PFSK-1 (cell line): ENCODE data around the gene CAMTA1.

ENCODE experiments used
- FOXP2 ChIP-seq: optimal IDR thresholded peaks from 2 replicates; pipeline ENCODE3; 2011; ENCODE audit warnings: borderline replicate concordance, control low read depth, inconsistent platforms; ENCODE audit not compliant: insufficient read depth; ENCODE audit errors: extremely low read length, extremely low read depth
- POLR2AphosphoS5 ChIP-seq: IDR thresholded peaks from 2 replicates; pipeline ENCODE4 v1.6.1; 2012; ENCODE audit warnings: low read depth, mild to moderate bottlenecking, control low read depth, low read length, moderate library complexity
- SIN3A ChIP-seq: IDR thresholded peaks from 2 replicates; pipeline ENCODE4 v1.6.1; 2012; ENCODE audit warnings: mild to moderate bottlenecking, low read length, moderate library complexity, borderline replicate concordance; ENCODE audit not compliant: insufficient read depth
- TAF1 ChIP-seq: IDR thresholded peaks from 2 replicates; pipeline ENCODE4 v1.6.1; 2012; ENCODE audit warnings: low read length, control low read depth, borderline replicate concordance; ENCODE audit not compliant: insufficient read depth
- TF ChIP-seq, protein P1 (sequence below), 2 experiments: IDR thresholded peaks; 2 replicates each; pipeline versions ENCODE4 v1.6.1 to v1.8.0; 2011 to 2012; ENCODE audit warnings: low read depth in 2 of 2, low read length in 2 of 2, control low read depth in 1 of 2, inconsistent platforms in 1 of 2, mild to moderate bottlenecking in 1 of 2, moderate library complexity in 1 of 2; ENCODE audit not compliant: insufficient read depth in 1 of 2

Gene CAMTA1

DNA sequence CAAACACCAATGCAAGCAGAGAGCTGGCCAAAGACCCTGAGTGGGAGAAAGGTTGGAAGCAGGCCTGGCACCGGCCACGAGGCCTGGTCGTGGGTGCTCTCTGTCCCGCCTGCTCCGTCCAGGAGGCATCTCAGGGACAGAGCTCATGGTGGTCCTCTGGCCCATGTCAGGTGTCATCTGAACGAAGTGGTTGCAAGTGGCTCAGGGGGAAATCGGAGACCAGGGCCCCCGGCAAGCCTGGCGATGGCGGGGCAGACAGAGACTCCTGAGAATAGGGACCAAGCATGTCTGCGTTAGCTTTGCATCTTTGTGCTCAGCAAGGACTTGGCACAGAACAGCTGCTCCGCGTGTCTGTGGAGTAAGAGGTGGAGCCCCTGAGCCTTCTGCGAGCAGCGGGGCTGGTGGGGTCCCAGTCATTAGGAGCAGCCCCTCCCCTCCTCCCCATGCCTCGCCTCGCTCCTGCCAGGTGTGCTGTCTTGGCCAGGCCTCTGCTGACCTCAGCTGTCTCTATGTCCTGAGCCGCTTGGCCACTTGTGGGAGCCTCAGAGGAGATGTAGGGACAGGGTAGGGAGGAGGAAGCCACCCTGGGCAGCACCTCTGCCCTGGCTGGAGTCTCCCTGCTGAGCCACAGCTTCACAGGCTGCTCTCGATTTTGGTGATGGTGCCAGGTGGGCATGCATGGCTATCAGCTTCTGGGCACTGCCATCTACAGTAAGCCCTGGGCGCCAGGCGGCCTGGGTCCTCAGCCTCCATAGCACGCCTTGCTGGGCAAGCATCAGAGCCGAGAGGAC lies 622.9 kb downstream of the CAMTA1 start:
- no peak for TF ChIP-seq FOXP2
- no peak for TF ChIP-seq POLR2AphosphoS5
- TF ChIP-seq SIN3A: no peak
- TF ChIP-seq, protein P1, sequence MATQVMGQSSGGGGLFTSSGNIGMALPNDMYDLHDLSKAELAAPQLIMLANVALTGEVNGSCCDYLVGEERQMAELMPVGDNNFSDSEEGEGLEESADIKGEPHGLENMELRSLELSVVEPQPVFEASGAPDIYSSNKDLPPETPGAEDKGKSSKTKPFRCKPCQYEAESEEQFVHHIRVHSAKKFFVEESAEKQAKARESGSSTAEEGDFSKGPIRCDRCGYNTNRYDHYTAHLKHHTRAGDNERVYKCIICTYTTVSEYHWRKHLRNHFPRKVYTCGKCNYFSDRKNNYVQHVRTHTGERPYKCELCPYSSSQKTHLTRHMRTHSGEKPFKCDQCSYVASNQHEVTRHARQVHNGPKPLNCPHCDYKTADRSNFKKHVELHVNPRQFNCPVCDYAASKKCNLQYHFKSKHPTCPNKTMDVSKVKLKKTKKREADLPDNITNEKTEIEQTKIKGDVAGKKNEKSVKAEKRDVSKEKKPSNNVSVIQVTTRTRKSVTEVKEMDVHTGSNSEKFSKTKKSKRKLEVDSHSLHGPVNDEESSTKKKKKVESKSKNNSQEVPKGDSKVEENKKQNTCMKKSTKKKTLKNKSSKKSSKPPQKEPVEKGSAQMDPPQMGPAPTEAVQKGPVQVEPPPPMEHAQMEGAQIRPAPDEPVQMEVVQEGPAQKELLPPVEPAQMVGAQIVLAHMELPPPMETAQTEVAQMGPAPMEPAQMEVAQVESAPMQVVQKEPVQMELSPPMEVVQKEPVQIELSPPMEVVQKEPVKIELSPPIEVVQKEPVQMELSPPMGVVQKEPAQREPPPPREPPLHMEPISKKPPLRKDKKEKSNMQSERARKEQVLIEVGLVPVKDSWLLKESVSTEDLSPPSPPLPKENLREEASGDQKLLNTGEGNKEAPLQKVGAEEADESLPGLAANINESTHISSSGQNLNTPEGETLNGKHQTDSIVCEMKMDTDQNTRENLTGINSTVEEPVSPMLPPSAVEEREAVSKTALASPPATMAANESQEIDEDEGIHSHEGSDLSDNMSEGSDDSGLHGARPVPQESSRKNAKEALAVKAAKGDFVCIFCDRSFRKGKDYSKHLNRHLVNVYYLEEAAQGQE (IDR thresholded peaks at IDR 0.05; ENCODE audit: insufficient read depth in 1 of 2, low read depth in 2 of 2, low read length in 2 of 2): no peak
- no peak for TF ChIP-seq TAF1

DNA sequence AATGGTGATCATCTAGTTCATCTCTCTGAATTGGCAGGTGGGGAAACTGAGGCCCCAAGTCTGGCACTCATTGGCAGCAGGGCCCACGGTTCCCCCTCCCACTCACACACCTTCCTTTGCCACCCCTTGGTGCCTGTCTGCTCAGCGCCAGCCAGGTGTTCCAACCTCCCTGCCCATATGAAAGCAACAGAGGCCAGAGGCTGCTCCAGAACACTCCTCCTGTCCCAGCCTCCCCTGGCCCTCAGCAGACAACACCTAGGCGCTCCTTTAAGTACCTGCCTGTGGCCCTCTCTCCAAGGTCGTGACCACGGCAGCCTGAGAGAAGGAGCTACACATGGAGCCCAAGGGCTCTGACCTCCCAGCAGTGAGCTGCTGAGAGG lies 623.5 kb downstream of the CAMTA1 start:
- TF ChIP-seq POLR2AphosphoS5 (no peak), TAF1 (no peak), SIN3A (no peak), FOXP2 (no peak)
- TF ChIP-seq, protein P1 (IDR thresholded peaks at IDR 0.05; ENCODE audit: insufficient read depth in 1 of 2, low read depth in 2 of 2, low read length in 2 of 2): no peak

DNA sequence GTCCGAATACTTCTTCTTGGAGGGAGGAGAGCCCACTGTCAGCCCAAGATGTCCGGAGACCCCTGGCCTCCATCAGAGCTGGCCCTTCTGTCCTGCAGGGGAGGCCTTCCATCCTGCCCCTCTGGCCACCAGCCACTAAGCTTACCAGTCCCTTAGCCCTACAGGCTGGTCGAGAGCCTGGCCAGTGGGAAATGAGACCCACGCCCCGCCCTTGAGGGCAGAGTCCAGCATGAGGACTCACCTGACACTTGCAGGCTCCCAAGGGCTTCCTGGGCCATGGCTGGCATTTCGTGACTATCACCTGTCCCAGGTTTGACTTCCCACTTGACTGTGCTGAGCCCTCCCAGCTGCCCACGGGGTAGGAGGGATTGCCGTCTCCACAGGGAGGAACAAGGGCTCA lies 624.0 kb downstream of the CAMTA1 start:
- no peak for TF ChIP-seq SIN3A
- TF ChIP-seq, protein P1 (IDR thresholded peaks at IDR 0.05; ENCODE audit: insufficient read depth in 1 of 2, low read depth in 2 of 2, low read length in 2 of 2): no peak
- TF ChIP-seq TAF1: no peak
- no peak for TF ChIP-seq FOXP2
- TF ChIP-seq POLR2AphosphoS5: no peak

DNA sequence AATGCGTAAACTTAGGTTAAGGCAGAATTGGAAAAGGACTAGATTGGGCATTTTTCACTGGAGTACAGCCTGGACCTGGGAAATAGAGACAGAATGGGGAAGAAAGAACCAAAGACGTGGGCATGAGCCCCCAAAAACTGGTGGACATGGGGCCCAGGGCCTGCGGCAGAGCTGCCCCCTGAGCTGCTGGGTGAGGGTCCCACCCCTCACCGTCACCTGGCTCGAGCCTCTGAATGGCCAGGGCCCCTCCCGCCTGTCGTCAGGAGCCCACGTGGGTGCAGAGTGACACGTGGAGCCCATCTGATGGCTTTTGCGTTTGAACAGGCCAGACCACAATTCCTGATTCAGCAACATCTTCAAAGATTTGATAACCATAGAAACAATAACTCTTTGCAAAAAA lies 624.9 kb downstream of the CAMTA1 start:
- no peak for TF ChIP-seq TAF1
- TF ChIP-seq SIN3A: no peak
- TF ChIP-seq POLR2AphosphoS5: no peak
- TF ChIP-seq, protein P1 (IDR thresholded peaks at IDR 0.05; ENCODE audit: insufficient read depth in 1 of 2, low read depth in 2 of 2, low read length in 2 of 2): no peak
